HG03469 (cell line): Measurements from ENCODE around the gene CDC123.
"Not testable (repeated sequence)": the region's sequence is repeated elsewhere in the genome, so short reads cannot be mapped to it uniquely, and the experiment has no call there.

ENCODE experiments used
- ATAC-seq: cut with Tn5 transposase; IDR thresholded peaks from one replicate; pipeline ENCODE4 v1.9.1; 2021; ENCODE audit warnings: mild to moderate bottlenecking, moderate library complexity, moderate number of reproducible peaks; ENCODE audit not compliant: unreplicated experiment

Gene CDC123

GRCh38 chr10:12234687-12235086 is 38.7 kb downstream of the CDC123 start:
- ATAC-seq: not testable (repeated sequence)

- ATAC-seq: no peak
These were observed 39.2 kb downstream of the CDC123 start for GRCh38 chr10:12235116-12235694.

GRCh38 chr10:12235796-12236195 is 39.8 kb downstream of the CDC123 start:
- ATAC-seq: no peak

- no peak for ATAC-seq
These were observed 41.6 kb downstream of the CDC123 start for GRCh38 chr10:12237265-12238220.

- no peak for ATAC-seq
These were observed 42.8 kb downstream of the CDC123 start for GRCh38 chr10:12238821-12239220.

GRCh38 chr10:12241810-12242529 is 46.0 kb downstream of the CDC123 start:
- ATAC-seq: no peak

GRCh38 chr10:12243864-12244620 is 48.1 kb downstream of the CDC123 start:
- ATAC-seq: peak; percentile 45

GRCh38 chr10:12250181-12250580 is 54.2 kb downstream of the CDC123 start:
- ATAC-seq: no peak

GRCh38 chr10:12250702-12251101 is 54.7 kb downstream of the CDC123 start:
- not testable (repeated sequence) for ATAC-seq

GRCh38 chr10:12251581-12251980 is 55.6 kb downstream of the CDC123 start:
- ATAC-seq: no peak

- no peak for ATAC-seq
These were observed 57.0 kb downstream of the CDC123 start for GRCh38 chr10:12252882-12253546.

- no peak for ATAC-seq
These were observed 59.1 kb downstream of the CDC123 start for GRCh38 chr10:12255048-12255447.

- ATAC-seq: no peak
These were observed 64.0 kb downstream of the CDC123 start for GRCh38 chr10:12259988-12260387.

GRCh38 chr10:12262278-12262981 is 66.4 kb downstream of the CDC123 start:
- ATAC-seq: no peak

GRCh38 chr10:12264204-12264940 is 68.4 kb downstream of the CDC123 start:
- peak; percentile 86 for ATAC-seq

- ATAC-seq: no peak
These were observed 73.1 kb downstream of the CDC123 start for GRCh38 chr10:12269056-12269455.

- ATAC-seq: no peak
These were observed 75.2 kb downstream of the CDC123 start for GRCh38 chr10:12271210-12271540.

- not testable (repeated sequence) for ATAC-seq
These were observed 81.9 kb downstream of the CDC123 start for GRCh38 chr10:12277862-12278261.

- ATAC-seq: no peak
These were observed 83.3 kb downstream of the CDC123 start for GRCh38 chr10:12279281-12279680.
